ENCODE results near the gene SFMBT2.

SFMBT2 gene

DNA sequence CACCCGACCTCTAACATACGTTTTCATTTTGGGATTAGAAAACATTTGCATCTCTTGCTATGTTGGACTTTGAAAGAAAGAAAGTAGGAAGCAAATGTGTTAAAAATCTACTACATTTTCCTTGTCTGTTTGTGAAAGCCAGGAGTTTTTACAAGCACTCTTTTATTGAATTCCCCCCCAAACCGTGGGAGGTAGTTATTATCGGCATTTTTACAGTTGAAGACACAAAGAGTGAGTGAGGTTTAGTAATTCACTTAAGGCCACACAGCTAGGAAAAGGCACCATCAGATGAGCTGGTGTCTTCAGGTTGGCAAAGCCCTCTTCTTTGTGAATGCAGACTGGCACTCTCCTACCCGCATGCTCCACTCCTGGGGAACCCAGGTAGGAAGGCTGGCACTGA lies 23.5 kb upstream of the SFMBT2 start:
- no peak overlapping the region for H3K27ac Mint-ChIP-seq
- no peaks in the 10 kb centered on the region for H3K27me3 Mint-ChIP-seq
- peaks cover 4% of the 10 kb centered on the region for H3K4me1 Mint-ChIP-seq (ENCODE audit: low read depth)
- H3K9me3 Mint-ChIP-seq: no peaks in the 10 kb centered on the region
- no peaks in the 10 kb centered on the region for H3K36me3 Mint-ChIP-seq (ENCODE audit: low read depth)
- H3K4me3 Mint-ChIP-seq: no peak overlapping the region

DNA sequence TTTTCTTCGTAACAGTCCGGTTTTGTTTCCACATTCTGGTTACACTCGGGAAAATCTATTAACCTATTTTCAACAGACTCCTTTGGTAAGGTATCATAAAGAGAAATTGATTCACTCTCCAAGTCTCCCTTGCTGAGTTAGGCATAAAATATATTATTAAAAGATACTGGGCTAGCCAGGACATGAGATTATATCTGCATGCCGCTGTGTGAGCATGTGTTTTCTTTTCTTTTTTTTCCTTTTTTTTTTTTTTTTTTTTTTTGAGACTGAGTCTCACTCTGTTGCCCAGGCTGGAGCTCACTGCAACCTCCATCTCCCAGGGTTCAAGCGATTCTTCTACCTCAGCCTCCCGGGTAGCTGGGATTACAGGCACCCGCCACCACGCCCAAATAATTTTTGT lies 23.0 kb upstream of the SFMBT2 start:
- Mint-ChIP-seq H3K4me3 (no peak overlapping the region), H3K9me3 (no peaks in the 10 kb centered on the region), H3K27me3 (no peaks in the 10 kb centered on the region), H3K36me3 (ENCODE audit: low read depth) (no peaks in the 10 kb centered on the region), H3K4me1 (ENCODE audit: low read depth) (peaks cover 4% of the 10 kb centered on the region), H3K27ac (no peak overlapping the region)

DNA sequence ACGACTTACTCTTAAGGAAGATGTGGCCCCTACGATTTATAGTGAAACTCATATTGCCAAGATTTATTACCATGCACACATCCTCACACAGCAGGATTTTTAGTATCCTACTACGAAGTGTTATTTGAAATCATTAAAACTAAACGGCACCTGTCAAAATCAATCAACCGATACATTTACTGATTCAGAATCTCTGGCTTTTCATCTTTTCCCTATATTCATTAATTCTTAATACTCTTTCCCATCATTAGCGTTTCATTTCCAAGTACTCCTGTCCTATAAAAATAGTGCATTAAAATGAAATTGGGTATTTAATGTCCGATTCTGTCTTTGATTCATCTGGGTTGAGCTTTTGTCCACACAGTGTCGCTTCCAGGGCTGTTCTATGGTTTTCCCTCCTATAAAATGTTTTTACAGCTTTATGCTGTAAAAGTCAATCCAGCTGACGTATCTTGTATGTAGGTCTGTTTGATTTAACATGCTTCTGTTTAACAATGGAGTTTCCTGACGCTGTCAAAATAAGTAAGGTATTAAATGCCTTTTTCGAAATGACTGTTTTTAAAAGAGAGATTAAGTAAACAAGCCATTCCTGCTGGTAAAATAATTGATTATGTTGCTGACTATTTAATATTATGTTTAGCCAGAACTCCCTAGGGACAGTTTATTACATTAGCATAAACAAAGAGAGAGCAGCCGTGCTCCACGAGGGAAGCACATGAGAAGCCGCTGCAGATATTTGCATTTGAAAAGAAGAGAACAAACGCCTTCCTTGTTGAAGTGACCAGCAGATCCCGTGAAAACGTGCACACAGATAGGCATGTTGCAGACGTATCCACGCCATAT lies 22.3 kb upstream of the SFMBT2 start:
- H3K27me3 Mint-ChIP-seq: no peaks in the 10 kb centered on the region
- no peaks in the 10 kb centered on the region for H3K36me3 Mint-ChIP-seq (ENCODE audit: low read depth)
- H3K9me3 Mint-ChIP-seq: no peaks in the 10 kb centered on the region
- no peak overlapping the region for H3K4me3 Mint-ChIP-seq
- peaks cover 4% of the 10 kb centered on the region for H3K4me1 Mint-ChIP-seq (ENCODE audit: low read depth)
- H3K27ac Mint-ChIP-seq: no peak overlapping the region

- no peak overlapping the region for H3K4me3 Mint-ChIP-seq
- H3K36me3 Mint-ChIP-seq (ENCODE audit: low read depth): no peaks in the 10 kb centered on the region
- H3K27ac Mint-ChIP-seq: no peak overlapping the region
- peaks cover 4% of the 10 kb centered on the region for H3K4me1 Mint-ChIP-seq (ENCODE audit: low read depth)
- no peaks in the 10 kb centered on the region for H3K9me3 Mint-ChIP-seq
- H3K27me3 Mint-ChIP-seq: no peaks in the 10 kb centered on the region
Measured at GRCh38 chr10:7428673-7429350, 18.0 kb upstream of the SFMBT2 start.

- Mint-ChIP-seq H3K4me3 (no peak overlapping the region), H3K4me1 (ENCODE audit: low read depth) (peaks cover 4% of the 10 kb centered on the region), H3K27me3 (no peaks in the 10 kb centered on the region), H3K9me3 (no peaks in the 10 kb centered on the region), H3K36me3 (ENCODE audit: low read depth) (no peaks in the 10 kb centered on the region), H3K27ac (no peak overlapping the region)
Measured at GRCh38 chr10:7426349-7426748, 15.5 kb upstream of the SFMBT2 start.

- H3K27me3 Mint-ChIP-seq: no peaks in the 10 kb centered on the region
- H3K4me1 Mint-ChIP-seq (ENCODE audit: low read depth): peaks cover 4% of the 10 kb centered on the region
- no peaks in the 10 kb centered on the region for H3K9me3 Mint-ChIP-seq
- H3K36me3 Mint-ChIP-seq (ENCODE audit: low read depth): no peaks in the 10 kb centered on the region
- H3K27ac Mint-ChIP-seq: no peak overlapping the region
- H3K4me3 Mint-ChIP-seq: no peak overlapping the region
Measured at GRCh38 chr10:7425691-7426090, 14.9 kb upstream of the SFMBT2 start.

DNA sequence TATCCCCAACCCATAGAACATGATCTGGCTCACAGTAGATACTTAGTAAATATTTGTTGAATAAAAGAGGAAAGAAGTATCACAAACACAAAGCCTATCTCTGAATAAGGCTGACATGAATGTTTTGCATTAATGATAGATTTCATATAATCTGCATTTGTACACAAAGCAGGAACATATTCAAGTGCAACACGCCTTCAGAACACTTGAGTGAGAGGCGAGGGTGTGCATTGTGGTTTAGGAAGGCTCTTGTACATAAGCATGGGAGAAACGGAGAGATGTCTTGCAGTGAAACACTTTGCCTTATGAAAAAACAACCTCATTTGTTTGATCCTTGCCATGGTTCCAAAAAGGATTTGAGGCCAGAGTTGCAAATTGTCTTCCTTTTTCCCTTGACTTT lies 14.1 kb upstream of the SFMBT2 start:
- Mint-ChIP-seq H3K27me3 (no peaks in the 10 kb centered on the region), H3K9me3 (no peaks in the 10 kb centered on the region), H3K36me3 (ENCODE audit: low read depth) (no peaks in the 10 kb centered on the region), H3K4me1 (ENCODE audit: low read depth) (peaks cover 4% of the 10 kb centered on the region), H3K4me3 (no peak overlapping the region), H3K27ac (no peak overlapping the region)

DNA sequence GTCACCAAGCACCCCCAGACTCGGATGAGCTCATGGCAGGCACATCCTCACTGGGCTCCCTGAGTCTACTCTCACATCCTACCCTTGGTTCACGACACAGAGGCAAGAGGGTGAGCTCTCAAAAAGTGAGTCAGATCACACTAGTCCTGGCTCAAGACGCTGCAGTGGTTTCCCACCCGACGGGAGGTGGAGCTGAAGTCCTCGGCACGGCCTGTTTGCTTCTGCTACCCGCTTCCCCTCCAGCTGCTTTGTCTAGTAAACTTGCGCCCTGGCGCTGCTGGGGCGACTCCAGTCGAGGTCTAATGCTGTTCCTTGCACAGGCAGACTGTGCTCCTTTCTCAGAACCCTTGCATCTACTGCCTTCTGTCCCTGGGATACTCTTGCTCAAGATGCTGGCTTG lies 13.5 kb upstream of the SFMBT2 start:
- no peaks in the 10 kb centered on the region for H3K27me3 Mint-ChIP-seq
- H3K4me3 Mint-ChIP-seq: no peak overlapping the region
- H3K36me3 Mint-ChIP-seq (ENCODE audit: low read depth): no peaks in the 10 kb centered on the region
- no peaks in the 10 kb centered on the region for H3K9me3 Mint-ChIP-seq
- no peak overlapping the region for H3K27ac Mint-ChIP-seq
- peaks cover 4% of the 10 kb centered on the region for H3K4me1 Mint-ChIP-seq (ENCODE audit: low read depth)

DNA sequence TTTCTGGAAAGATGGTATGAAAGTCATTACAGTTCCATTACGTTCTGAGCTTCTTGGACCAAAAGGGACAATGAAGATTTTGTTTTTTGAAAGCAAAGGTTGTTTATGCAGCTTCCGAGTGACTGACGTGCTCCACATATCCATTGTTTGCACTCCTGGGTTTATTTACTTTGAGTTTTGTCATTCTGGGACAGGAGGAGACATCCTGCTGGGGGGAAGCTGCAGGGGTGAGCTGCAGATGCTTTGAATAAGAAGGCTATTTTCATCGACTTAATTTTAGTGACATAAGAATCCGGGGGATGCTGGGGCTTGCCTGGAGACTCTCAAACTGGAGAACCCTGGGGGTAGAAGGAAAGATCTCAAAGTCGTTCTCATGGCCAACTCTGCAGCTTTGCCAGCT lies 12.7 kb upstream of the SFMBT2 start:
- H3K27ac Mint-ChIP-seq: no peak overlapping the region
- H3K4me3 Mint-ChIP-seq: no peak overlapping the region
- H3K36me3 Mint-ChIP-seq (ENCODE audit: low read depth): no peaks in the 10 kb centered on the region
- H3K27me3 Mint-ChIP-seq: no peaks in the 10 kb centered on the region
- peaks cover 4% of the 10 kb centered on the region for H3K4me1 Mint-ChIP-seq (ENCODE audit: low read depth)
- H3K9me3 Mint-ChIP-seq: no peaks in the 10 kb centered on the region

- Mint-ChIP-seq H3K36me3 (ENCODE audit: low read depth) (no peaks in the 10 kb centered on the region), H3K9me3 (no peaks in the 10 kb centered on the region), H3K4me1 (ENCODE audit: low read depth) (peaks cover 13% of the 10 kb centered on the region), H3K27ac (no peak overlapping the region), H3K27me3 (no peaks in the 10 kb centered on the region), H3K4me3 (no peak overlapping the region)
Measured at GRCh38 chr10:7421526-7421925, 10.7 kb upstream of the SFMBT2 start.

- Mint-ChIP-seq H3K27me3 (no peaks in the 10 kb centered on the region), H3K27ac (no peak overlapping the region), H3K4me3 (no peak overlapping the region), H3K9me3 (no peaks in the 10 kb centered on the region), H3K4me1 (ENCODE audit: low read depth) (peaks cover 8% of the 10 kb centered on the region), H3K36me3 (ENCODE audit: low read depth) (no peaks in the 10 kb centered on the region)
Measured at GRCh38 chr10:7419998-7420397, 9.2 kb upstream of the SFMBT2 start.

DNA sequence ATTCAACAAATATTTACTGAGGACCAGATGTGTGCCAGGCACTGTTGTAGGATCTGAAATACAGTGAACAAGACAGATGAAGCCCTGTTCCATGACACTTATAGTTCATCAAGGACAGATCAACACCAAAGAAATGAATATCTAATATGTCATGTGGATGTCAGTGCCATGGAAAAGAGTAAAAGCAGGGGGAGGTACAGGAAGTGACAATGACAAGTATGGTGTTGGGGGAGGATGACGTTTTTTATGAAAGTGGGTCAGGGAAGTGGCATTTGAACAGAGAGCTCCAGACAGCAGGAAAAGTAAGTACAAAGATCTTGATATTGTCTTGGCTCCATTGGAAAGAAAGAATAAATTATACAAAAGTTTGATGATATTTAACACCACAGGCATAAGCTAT lies 7.0 kb upstream of the SFMBT2 start:
- Mint-ChIP-seq H3K27ac (peak overlapping the region; percentile 52), H3K27me3 (peaks cover 8% of the 10 kb centered on the region), H3K4me1 (ENCODE audit: low read depth) (peaks cover 14% of the 10 kb centered on the region), H3K36me3 (ENCODE audit: low read depth) (no peaks in the 10 kb centered on the region), H3K9me3 (no peaks in the 10 kb centered on the region), H3K4me3 (peak overlapping the region; percentile 11)

DNA sequence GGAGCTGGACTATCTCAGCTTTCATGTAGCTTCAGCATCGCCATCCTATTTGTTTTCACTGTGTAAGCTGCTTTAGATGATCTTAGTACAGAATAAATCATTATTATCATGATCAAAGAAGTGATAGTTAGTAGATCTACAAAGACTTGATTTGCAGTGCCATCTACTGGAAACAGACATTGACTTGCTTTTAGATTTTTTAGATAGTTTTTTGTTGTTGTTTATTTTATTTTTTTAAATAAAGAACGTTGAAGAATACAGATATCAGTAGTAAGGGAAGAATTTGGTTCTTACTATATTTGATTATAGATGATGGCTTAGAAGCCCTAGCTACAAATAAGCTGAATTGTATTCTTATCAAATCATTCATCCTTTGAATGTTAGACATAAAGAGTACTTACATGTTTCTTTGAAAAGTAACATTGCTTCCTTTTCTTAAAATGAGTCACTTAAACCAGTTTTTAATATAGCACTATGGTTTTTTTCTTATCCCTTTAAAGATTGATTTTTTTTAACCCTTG lies 6.3 kb upstream of the SFMBT2 start:
- Mint-ChIP-seq H3K27me3 (peaks cover 8% of the 10 kb centered on the region), H3K36me3 (ENCODE audit: low read depth) (no peaks in the 10 kb centered on the region), H3K9me3 (no peaks in the 10 kb centered on the region), H3K27ac (peak overlapping the region; percentile 52), H3K4me1 (ENCODE audit: low read depth) (peaks cover 19% of the 10 kb centered on the region), H3K4me3 (no peak overlapping the region)

DNA sequence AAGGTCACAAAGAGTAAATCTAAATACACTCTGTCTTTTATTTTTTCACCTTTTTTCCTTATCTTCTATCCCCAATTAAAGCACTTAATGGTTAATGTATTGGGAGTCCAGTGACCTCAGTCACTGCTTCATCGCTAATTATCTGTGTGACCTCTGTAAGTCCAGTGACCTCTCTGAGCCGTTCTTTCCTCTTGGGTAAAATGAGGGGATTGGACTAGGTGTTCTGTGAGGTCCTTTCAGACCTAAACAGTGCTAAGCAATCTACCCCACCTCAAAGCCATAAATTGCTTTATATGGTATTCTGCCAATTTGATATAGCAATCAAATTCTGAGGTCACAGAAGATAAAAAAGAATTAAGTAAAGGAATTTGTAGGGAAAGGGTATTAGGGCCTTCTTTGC lies 3.9 kb upstream of the SFMBT2 start:
- H3K36me3 Mint-ChIP-seq (ENCODE audit: low read depth): no peaks in the 10 kb centered on the region
- H3K9me3 Mint-ChIP-seq: no peaks in the 10 kb centered on the region
- no peak overlapping the region for H3K27ac Mint-ChIP-seq
- no peak overlapping the region for H3K4me3 Mint-ChIP-seq
- peaks cover 8% of the 10 kb centered on the region for H3K27me3 Mint-ChIP-seq
- H3K4me1 Mint-ChIP-seq (ENCODE audit: low read depth): peaks cover 29% of the 10 kb centered on the region

- Mint-ChIP-seq H3K27me3 (peaks cover 8% of the 10 kb centered on the region), H3K9me3 (no peaks in the 10 kb centered on the region), H3K27ac (peak overlapping the region; percentile 65), H3K4me3 (no peak overlapping the region), H3K4me1 (ENCODE audit: low read depth) (peaks cover 40% of the 10 kb centered on the region), H3K36me3 (ENCODE audit: low read depth) (no peaks in the 10 kb centered on the region)
Measured at GRCh38 chr10:7412928-7413282, 2.1 kb upstream of the SFMBT2 start.
